Neural progenitor cell (in vitro differentiated cells): ENCODE measurements around the gene MACIR.

ENCODE experiments used
- EZH2 ChIP-seq: fragments of 200-600 bp; sonication (generic); IDR thresholded peaks from 2 replicates; pipeline ENCODE4 v1.6.1; 2017; ENCODE audit warnings: antibody characterized with exemption, mild to moderate bottlenecking, moderate library complexity
- EZH2phosphoT487 ChIP-seq: fragments of 200-600 bp; sonication (generic); IDR thresholded peaks from 2 replicates; pipeline ENCODE4 v1.6.1; 2017; ENCODE audit warnings: antibody characterized with exemption
- TF ChIP-seq, protein P1 (sequence below): fragments of 200-600 bp; sonication (generic); IDR thresholded peaks from 2 replicates; pipeline ENCODE4 v1.5.1; 2017; ENCODE audit warnings: antibody characterized with exemption, mild to moderate bottlenecking

- TF ChIP-seq, protein P1, sequence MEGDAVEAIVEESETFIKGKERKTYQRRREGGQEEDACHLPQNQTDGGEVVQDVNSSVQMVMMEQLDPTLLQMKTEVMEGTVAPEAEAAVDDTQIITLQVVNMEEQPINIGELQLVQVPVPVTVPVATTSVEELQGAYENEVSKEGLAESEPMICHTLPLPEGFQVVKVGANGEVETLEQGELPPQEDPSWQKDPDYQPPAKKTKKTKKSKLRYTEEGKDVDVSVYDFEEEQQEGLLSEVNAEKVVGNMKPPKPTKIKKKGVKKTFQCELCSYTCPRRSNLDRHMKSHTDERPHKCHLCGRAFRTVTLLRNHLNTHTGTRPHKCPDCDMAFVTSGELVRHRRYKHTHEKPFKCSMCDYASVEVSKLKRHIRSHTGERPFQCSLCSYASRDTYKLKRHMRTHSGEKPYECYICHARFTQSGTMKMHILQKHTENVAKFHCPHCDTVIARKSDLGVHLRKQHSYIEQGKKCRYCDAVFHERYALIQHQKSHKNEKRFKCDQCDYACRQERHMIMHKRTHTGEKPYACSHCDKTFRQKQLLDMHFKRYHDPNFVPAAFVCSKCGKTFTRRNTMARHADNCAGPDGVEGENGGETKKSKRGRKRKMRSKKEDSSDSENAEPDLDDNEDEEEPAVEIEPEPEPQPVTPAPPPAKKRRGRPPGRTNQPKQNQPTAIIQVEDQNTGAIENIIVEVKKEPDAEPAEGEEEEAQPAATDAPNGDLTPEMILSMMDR: peak; percentile 71
- TF ChIP-seq EZH2phosphoT487 (no peak), EZH2 (no peak)
Measured at GRCh38 chr5:103224118-103224893, 34.3 kb upstream of the MACIR start.
